Calu3 (cell line): ENCODE data around the gene WWOX. TPM values are rescaled to one million over a fixed set of nuclear protein-coding genes. Genes with fewer than 3 reads are reported as not detected.

Experiments
- BruUV-seq: library from RNA; stranded (reverse); fragments of 400-500 nt; replicated peaks from 2 replicates; lab custom pipeline; 2021; lab: Mats Ljungman, UMichigan
- CTCF ChIA-PET: fragments of 300-600 bp; sonication (Branson Sonifier 250); formaldehyde crosslinking; loops from one replicate; lab custom pipeline; 2022; ENCODE audit warnings: antibody characterized with exemption; lab: Charles Lee
- DNase-seq: peaks from one replicate; pipeline ENCODE4 v3.0.0; 2022
- H3K27ac Mint-ChIP-seq: one replicate; pipeline ENCODE4 v1.8.0; 2022; ENCODE audit warnings: mixed read lengths; ENCODE audit not compliant: unreplicated experiment
- H3K27me3 Mint-ChIP-seq: one replicate; pipeline ENCODE4 v1.8.0; 2022; ENCODE audit warnings: mixed read lengths; ENCODE audit not compliant: unreplicated experiment
- H3K36me3 Mint-ChIP-seq: one replicate; pipeline ENCODE4 v1.8.0; 2022; ENCODE audit warnings: mild to moderate bottlenecking, moderate library complexity, mixed read lengths; ENCODE audit not compliant: insufficient read depth, unreplicated experiment
- H3K4me1 Mint-ChIP-seq: one replicate; pipeline ENCODE4 v1.8.0; 2022; ENCODE audit warnings: mild to moderate bottlenecking, low read depth, mixed read lengths; ENCODE audit not compliant: unreplicated experiment
- H3K4me3 Mint-ChIP-seq: one replicate; pipeline ENCODE4 v1.8.0; 2022; ENCODE audit warnings: mild to moderate bottlenecking, low read depth, moderate library complexity, mixed read lengths; ENCODE audit not compliant: unreplicated experiment
- H3K9me3 Mint-ChIP-seq: one replicate; pipeline ENCODE4 v1.8.0; 2022; ENCODE audit warnings: low read depth, mixed read lengths; ENCODE audit not compliant: unreplicated experiment
- intact Hi-C: fragments of 100-400 bp; cut with micrococcal nuclease; formaldehyde crosslinking; loops from one replicate; pipeline ENCODE4 v1.10.0; 2022; ENCODE audit not compliant: unreplicated experiment
- total RNA-seq: library from RNA; stranded (reverse); gene quantifications from 2 replicates; pipeline ENCODE4 v1.2.3, GENCODE V29; 2022
- TF ChIP-seq, protein P1 (sequence below): fragments of 200-600 bp; IDR thresholded peaks from one replicate; pipeline ENCODE4 v1.8.0; 2022; ENCODE audit warnings: antibody characterized with exemption; ENCODE audit not compliant: unreplicated experiment

WWOX gene
- total RNA-seq, 1 experiment from 2014 or later, result 33.5 TPM

GRCh38 chr16:78436023-78436422 lies 336.6 kb downstream of the WWOX start:
- no peaks in the 10 kb centered on the region for H3K4me1 Mint-ChIP-seq

GRCh38 chr16:78436846-78437245 lies 337.4 kb downstream of the WWOX start:
- TF ChIP-seq, protein P1, sequence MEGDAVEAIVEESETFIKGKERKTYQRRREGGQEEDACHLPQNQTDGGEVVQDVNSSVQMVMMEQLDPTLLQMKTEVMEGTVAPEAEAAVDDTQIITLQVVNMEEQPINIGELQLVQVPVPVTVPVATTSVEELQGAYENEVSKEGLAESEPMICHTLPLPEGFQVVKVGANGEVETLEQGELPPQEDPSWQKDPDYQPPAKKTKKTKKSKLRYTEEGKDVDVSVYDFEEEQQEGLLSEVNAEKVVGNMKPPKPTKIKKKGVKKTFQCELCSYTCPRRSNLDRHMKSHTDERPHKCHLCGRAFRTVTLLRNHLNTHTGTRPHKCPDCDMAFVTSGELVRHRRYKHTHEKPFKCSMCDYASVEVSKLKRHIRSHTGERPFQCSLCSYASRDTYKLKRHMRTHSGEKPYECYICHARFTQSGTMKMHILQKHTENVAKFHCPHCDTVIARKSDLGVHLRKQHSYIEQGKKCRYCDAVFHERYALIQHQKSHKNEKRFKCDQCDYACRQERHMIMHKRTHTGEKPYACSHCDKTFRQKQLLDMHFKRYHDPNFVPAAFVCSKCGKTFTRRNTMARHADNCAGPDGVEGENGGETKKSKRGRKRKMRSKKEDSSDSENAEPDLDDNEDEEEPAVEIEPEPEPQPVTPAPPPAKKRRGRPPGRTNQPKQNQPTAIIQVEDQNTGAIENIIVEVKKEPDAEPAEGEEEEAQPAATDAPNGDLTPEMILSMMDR, result no peak
- CTCF ChIA-PET, result interaction anchor here (0.7 kb wide), 1 partner anchor 19 kb away, joined by 3 read pairs; no protein-coding TSS in a partner anchor
- DNase-seq, result no peak
- Mint-ChIP-seq H3K36me3 (no peaks in the 10 kb centered on the region), H3K27me3 (no peaks in the 10 kb centered on the region), H3K4me1 (no peaks in the 10 kb centered on the region), H3K27ac (no peak overlapping the region), H3K4me3 (no peak overlapping the region), H3K9me3 (peaks cover 3% of the 10 kb centered on the region)
- intact Hi-C loops, result loop anchor here (2.0 to 5.0 kb wide), 3 partner anchors 192 to 314 kb away; no protein-coding TSS in a partner anchor
- no TSS peak for BruUV-seq

More at GRCh38 chr16:78436023-78436422, 336.6 kb downstream of the WWOX start:
- no TSS peak for BruUV-seq
- Mint-ChIP-seq H3K4me3 (no peak overlapping the region), H3K36me3 (no peaks in the 10 kb centered on the region), H3K9me3 (peaks cover 3% of the 10 kb centered on the region), H3K27me3 (no peaks in the 10 kb centered on the region), H3K27ac (no peak overlapping the region)
- TF ChIP-seq, protein P1, result no peak
- CTCF ChIA-PET, result no interaction called here
- intact Hi-C loops, result loop anchor here (2.0 to 5.0 kb wide), 3 partner anchors 191 to 313 kb away; no protein-coding TSS in a partner anchor
- DNase-seq, result no peak

DNA sequence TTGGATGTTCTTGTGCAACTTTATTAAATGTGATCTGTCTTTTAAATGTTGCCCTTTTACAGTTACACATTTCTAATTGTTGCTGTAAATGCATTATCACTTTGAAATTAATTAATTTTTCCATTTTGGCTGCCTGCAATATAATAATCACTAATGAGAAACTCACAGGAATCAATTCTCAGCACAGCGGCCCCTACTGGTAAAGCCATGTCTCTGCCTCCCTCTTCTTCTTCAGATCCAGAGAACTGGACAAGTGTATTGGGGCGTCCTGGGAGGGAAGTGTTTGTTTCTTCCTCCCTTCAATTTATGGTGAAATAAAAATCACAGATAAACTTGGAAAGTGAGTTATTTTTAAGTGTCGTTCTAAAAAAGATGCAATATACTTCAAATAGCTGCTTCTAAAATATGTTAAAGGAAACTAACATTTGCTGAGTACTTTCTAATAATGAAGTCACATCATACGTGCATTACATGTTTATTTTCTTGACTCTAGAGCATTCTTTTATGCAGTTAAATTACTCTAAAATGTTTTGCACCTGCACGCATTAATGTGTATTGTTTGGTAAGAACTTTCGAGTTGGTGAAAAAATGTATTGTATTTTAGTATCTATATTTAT lies 338.0 kb downstream of the WWOX start:
- intact Hi-C loops, result loop anchor here (2.0 to 5.0 kb wide), 3 partner anchors 193 to 315 kb away; no protein-coding TSS in a partner anchor
- CTCF ChIA-PET, result interaction anchor here (0.7 kb wide), 1 partner anchor 18 kb away, joined by 3 read pairs; no protein-coding TSS in a partner anchor
- H3K4me3 Mint-ChIP-seq, result no peak overlapping the region
- no peak overlapping the region for H3K27ac Mint-ChIP-seq
- DNase-seq, result peak; percentile 72
- BruUV-seq, result no TSS peak
- H3K36me3 Mint-ChIP-seq, result no peaks in the 10 kb centered on the region
- peaks cover 5% of the 10 kb centered on the region for H3K9me3 Mint-ChIP-seq
- TF ChIP-seq, protein P1, result peak; percentile 69
- H3K27me3 Mint-ChIP-seq, result no peaks in the 10 kb centered on the region
- no peaks in the 10 kb centered on the region for H3K4me1 Mint-ChIP-seq

DNA sequence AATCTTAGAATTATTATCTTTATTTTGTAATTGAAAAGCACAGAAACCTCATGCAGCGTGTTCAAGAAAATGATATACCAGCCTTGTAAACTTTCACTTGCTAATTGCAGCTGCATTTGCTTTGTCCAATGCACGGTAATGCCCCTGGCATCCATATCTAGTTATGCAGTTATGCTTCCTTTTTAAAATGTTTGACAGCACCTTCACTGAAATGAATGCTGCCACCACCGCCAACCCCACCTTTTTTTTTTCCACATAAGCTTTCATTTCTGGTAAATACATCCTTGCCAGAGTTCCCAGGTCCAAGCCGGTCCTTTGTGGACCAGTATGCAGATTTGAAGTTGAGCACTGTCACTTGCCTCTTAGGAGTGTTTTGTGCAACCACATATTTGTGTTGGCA lies 338.8 kb downstream of the WWOX start:
- no peak overlapping the region for H3K27ac Mint-ChIP-seq
- BruUV-seq, result no TSS peak
- no peaks in the 10 kb centered on the region for H3K4me1 Mint-ChIP-seq
- DNase-seq, result no peak
- TF ChIP-seq, protein P1, result no peak
- no peaks in the 10 kb centered on the region for H3K27me3 Mint-ChIP-seq
- CTCF ChIA-PET, result no interaction called here
- H3K9me3 Mint-ChIP-seq, result peaks cover 6% of the 10 kb centered on the region
- H3K36me3 Mint-ChIP-seq, result no peaks in the 10 kb centered on the region
- intact Hi-C loops, result loop anchor here (5.0 kb wide), 1 partner anchor 211 kb away; no protein-coding TSS in a partner anchor
- H3K4me3 Mint-ChIP-seq, result no peak overlapping the region
